ENCODE measurements around the gene PDIA2. TPM values are rescaled to one million over a fixed set of nuclear protein-coding genes. Genes with fewer than 3 reads are reported as not detected.
A peak's percentile ranks its signal among the peaks of the same experiment; 100 is the strongest.

PDIA2 gene
- total RNA-seq, 2 experiments from 2014 or later: not detected

- H3K4me1 Mint-ChIP-seq (ENCODE audit: low read depth): peaks cover 74% of the 10 kb centered on the region
- Histone ChIP-seq H3K36me3 (ENCODE audit: insufficient read depth, low read length) (peaks cover 17% of the 10 kb centered on the region), H3K27ac (ENCODE audit: low read depth in 1 of 2, low read length in 2 of 2) (no peak overlapping the region), H3K27me3 (ENCODE audit: control insufficient read depth in 1 of 2, insufficient read depth in 2 of 2, low read length in 2 of 2) (no peaks in the 10 kb centered on the region), H3K4me3 (ENCODE audit: low read length) (no peak overlapping the region), H3K9me3 (ENCODE audit: control insufficient read depth in 1 of 2, insufficient read depth in 1 of 2, low read length in 2 of 2) (no peaks in the 10 kb centered on the region), H3K4me1 (ENCODE audit: insufficient read depth, low read length) (peaks cover 81% of the 10 kb centered on the region)
- peak overlapping the region; percentile 90 for H3K27ac Mint-ChIP-seq
- ChIA-PET POLR2A (interaction anchor here (1.4 kb wide), 1 partner anchor 15 kb away, joined by 3 read pairs; no protein-coding TSS in a partner anchor), CTCF (no interaction called here)
- peaks cover 16% of the 10 kb centered on the region for H3K36me3 Mint-ChIP-seq (ENCODE audit: low read depth)
- DNase-seq (no peak), ATAC-seq (ENCODE audit: poor library complexity) (no peak)
- H3K9me3 Mint-ChIP-seq: no peaks in the 10 kb centered on the region
- intact Hi-C loops (cut with DNase I, micrococcal nuclease): no loop called here
- TF ChIP-seq CTCF (IDR thresholded peaks at IDR 0.05): no peak
- peak overlapping the region; percentile 54 for H3K4me3 Mint-ChIP-seq
- no peaks in the 10 kb centered on the region for H3K27me3 Mint-ChIP-seq
Measured at GRCh38 chr16:322476-323143, 39.6 kb downstream of the PDIA2 start.

DNA sequence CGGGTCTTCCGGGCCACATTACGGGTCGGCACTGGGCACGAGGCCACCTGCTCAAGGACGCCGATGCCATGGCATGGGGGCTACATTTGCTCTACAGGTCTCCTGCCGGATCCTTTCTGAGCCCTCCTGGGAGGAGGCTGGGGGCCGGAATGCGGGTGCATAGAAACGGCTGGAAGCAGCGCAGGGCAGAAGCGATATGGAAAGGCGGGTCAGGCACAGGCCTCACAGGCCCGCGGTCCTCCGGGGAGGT is 41.2 kb downstream of the PDIA2 start:
- Mint-ChIP-seq H3K4me1 (ENCODE audit: low read depth) (peaks cover 65% of the 10 kb centered on the region), H3K27ac (peak overlapping the region; percentile 90), H3K36me3 (ENCODE audit: low read depth) (peaks cover 12% of the 10 kb centered on the region), H3K4me3 (peak overlapping the region; percentile 77), H3K9me3 (no peaks in the 10 kb centered on the region), H3K27me3 (no peaks in the 10 kb centered on the region)
- Histone ChIP-seq H3K27me3 (ENCODE audit: control insufficient read depth in 1 of 2, insufficient read depth in 2 of 2, low read length in 2 of 2) (no peaks in the 10 kb centered on the region), H3K4me3 (ENCODE audit: low read length) (peak overlapping the region; percentile 57), H3K9me3 (ENCODE audit: control insufficient read depth in 1 of 2, insufficient read depth in 1 of 2, low read length in 2 of 2) (no peaks in the 10 kb centered on the region), H3K27ac (ENCODE audit: low read depth in 1 of 2, low read length in 2 of 2) (peak overlapping the region; percentile 77 to 89), H3K36me3 (ENCODE audit: insufficient read depth, low read length) (peaks cover 4% of the 10 kb centered on the region), H3K4me1 (ENCODE audit: insufficient read depth, low read length) (peaks cover 85% of the 10 kb centered on the region)
- no peak for DNase-seq
- no peak for TF ChIP-seq CTCF (IDR thresholded peaks at IDR 0.05)
- no peak for ATAC-seq (ENCODE audit: poor library complexity)
- ChIA-PET POLR2A (interaction anchor here (1.3 to 2.0 kb wide), 6 partner anchors 19 to 95 kb away, joined by 4 to 18 read pairs (median 6); partner anchors contain the start of genes AXIN1, FAM234A and LUC7L), CTCF (interaction anchor here (0.7 to 1.2 kb wide), 3 partner anchors 28 to 89 kb away, joined by 3 read pairs; no protein-coding TSS in a partner anchor)
- intact Hi-C loops (cut with DNase I, micrococcal nuclease): loop anchor here in 1 of 2 experiments (2.0 kb wide), 1 partner anchor 29 kb away; the partner anchor contains the start of gene AXIN1

GRCh38 chr16:324451-325334 is 41.7 kb downstream of the PDIA2 start:
- ATAC-seq (ENCODE audit: poor library complexity): peak; percentile 80
- no peaks in the 10 kb centered on the region for H3K9me3 ChIP-seq (ENCODE audit: control insufficient read depth in 1 of 2, insufficient read depth in 1 of 2, low read length in 2 of 2)
- peaks cover 60% of the 10 kb centered on the region for H3K4me1 Mint-ChIP-seq (ENCODE audit: low read depth)
- H3K36me3 ChIP-seq (ENCODE audit: insufficient read depth, low read length): no peaks in the 10 kb centered on the region
- peak overlapping the region; percentile 77 to 89 for H3K27ac ChIP-seq (ENCODE audit: low read depth in 1 of 2, low read length in 2 of 2)
- no peaks in the 10 kb centered on the region for H3K27me3 ChIP-seq (ENCODE audit: control insufficient read depth in 1 of 2, insufficient read depth in 2 of 2, low read length in 2 of 2)
- peak overlapping the region; percentile 57 for H3K4me3 ChIP-seq (ENCODE audit: low read length)
- POLR2A ChIA-PET: interaction anchor here (1.0 to 2.0 kb wide), 9 partner anchors 11 to 111 kb away, joined by 3 to 18 read pairs (median 5); partner anchors contain the start of genes AXIN1, FAM234A and LUC7L
- intact Hi-C loops (cut with DNase I, micrococcal nuclease): loop anchor here in 1 of 2 experiments (2.0 kb wide), 1 partner anchor 28 kb away; the partner anchor contains the start of gene AXIN1
- H3K27me3 Mint-ChIP-seq: no peaks in the 10 kb centered on the region
- DNase-seq: peak; percentile 56 to 94 (median 72)
- H3K4me1 ChIP-seq (ENCODE audit: insufficient read depth, low read length): peaks cover 80% of the 10 kb centered on the region
- no peaks in the 10 kb centered on the region for H3K9me3 Mint-ChIP-seq
- TF ChIP-seq CTCF (IDR thresholded peaks at IDR 0.05): no peak
- H3K36me3 Mint-ChIP-seq (ENCODE audit: low read depth): peaks cover 10% of the 10 kb centered on the region
- peak overlapping the region; percentile 77 for H3K4me3 Mint-ChIP-seq
- CTCF ChIA-PET: interaction anchor here (0.7 to 1.2 kb wide), 3 partner anchors 27 to 90 kb away, joined by 3 read pairs; no protein-coding TSS in a partner anchor
- H3K27ac Mint-ChIP-seq: peak overlapping the region; percentile 90

All from CD4-positive, alpha-beta T cell (primary cell).